Neural crest cell (in vitro differentiated cells): ENCODE data around the gene GCNT1. TPM values are rescaled to one million over a fixed set of nuclear protein-coding genes. Genes with fewer than 3 reads are reported as not detected.
"Not testable (repeated sequence)": the region's sequence is repeated elsewhere in the genome, so short reads cannot be mapped to it uniquely, and the experiment has no call there.

ENCODE experiments used
- DNase-seq: peaks from one replicate; pipeline ENCODE4 v3.0.0; 2021; ENCODE audit warnings: low read depth, mixed read lengths, low spot score
- H3K27ac Mint-ChIP-seq: one replicate; pipeline ENCODE4 v1.8.0; 2021; ENCODE audit warnings: mild to moderate bottlenecking, mixed read lengths; ENCODE audit not compliant: unreplicated experiment
- H3K27me3 Mint-ChIP-seq: 2 replicates; pipeline ENCODE4 v1.8.0; 2021; ENCODE audit warnings: low read depth, mild to moderate bottlenecking, mixed read lengths
- H3K36me3 Mint-ChIP-seq: 2 replicates; pipeline ENCODE4 v1.8.0; 2021; ENCODE audit warnings: low read depth, mild to moderate bottlenecking, mixed read lengths
- H3K4me1 Mint-ChIP-seq: 2 replicates; pipeline ENCODE4 v1.8.0; 2021; ENCODE audit warnings: mixed read lengths
- H3K4me3 Mint-ChIP-seq: one replicate; pipeline ENCODE4 v1.8.0; 2021; ENCODE audit warnings: mild to moderate bottlenecking, mixed read lengths
- H3K9me3 Mint-ChIP-seq: 2 replicates; pipeline ENCODE4 v1.8.0; 2021; ENCODE audit warnings: mixed read lengths
- CTCF ChIP-seq: fragments of 200-600 bp; sonication (generic); conservative IDR thresholded peaks from 2 replicates; pipeline ENCODE4 v1.5.0; 2021; ENCODE audit warnings: antibody characterized with exemption, mild to moderate bottlenecking
- total RNA-seq: library from RNA; stranded (reverse); gene quantifications from 2 replicates; pipeline ENCODE4 v1.2.1, GENCODE V29; 2021

Gene GCNT1
- total RNA-seq, 1 donor from 2014 or later: 1.6 TPM

GRCh38 chr9:76486151-76486550 is 27.2 kb downstream of the GCNT1 start:
- Mint-ChIP-seq H3K27ac (no peak overlapping the region), H3K9me3 (peaks cover 2% of the 10 kb centered on the region), H3K36me3 (peaks cover 3% of the 10 kb centered on the region), H3K27me3 (no peaks in the 10 kb centered on the region), H3K4me1 (no peaks in the 10 kb centered on the region), H3K4me3 (no peak overlapping the region)
- TF ChIP-seq CTCF: no peak
- no peak for DNase-seq

- Mint-ChIP-seq H3K4me3 (no peak overlapping the region), H3K9me3 (peaks cover 5% of the 10 kb centered on the region)
These were observed 31.4 kb downstream of the GCNT1 start for GRCh38 chr9:76490249-76490990.

GRCh38 chr9:76491056-76491455 is 32.1 kb downstream of the GCNT1 start:
- H3K36me3 Mint-ChIP-seq, H3K4me1 Mint-ChIP-seq, H3K27ac Mint-ChIP-seq, H3K9me3 Mint-ChIP-seq, H3K27me3 Mint-ChIP-seq, H3K4me3 Mint-ChIP-seq, DNase-seq: not testable (repeated sequence)

More at GRCh38 chr9:76490249-76490990, 31.4 kb downstream of the GCNT1 start:
- Mint-ChIP-seq H3K4me1 (no peaks in the 10 kb centered on the region), H3K27me3 (no peaks in the 10 kb centered on the region), H3K36me3 (peaks cover 3% of the 10 kb centered on the region), H3K27ac (no peak overlapping the region)
- DNase-seq: no peak
- no peak for TF ChIP-seq CTCF

- H3K36me3 Mint-ChIP-seq, H3K27ac Mint-ChIP-seq, H3K9me3 Mint-ChIP-seq, H3K4me1 Mint-ChIP-seq, DNase-seq, H3K27me3 Mint-ChIP-seq, H3K4me3 Mint-ChIP-seq: not testable (repeated sequence)
These were observed 34.5 kb downstream of the GCNT1 start for GRCh38 chr9:76493496-76493895.

- Mint-ChIP-seq H3K27me3 (no peaks in the 10 kb centered on the region), H3K9me3 (no peaks in the 10 kb centered on the region), H3K36me3 (no peaks in the 10 kb centered on the region), H3K4me1 (no peaks in the 10 kb centered on the region), H3K4me3 (no peak overlapping the region), H3K27ac (peak overlapping the region; percentile 5)
- DNase-seq: no peak
- no peak for TF ChIP-seq CTCF
These were observed 41.1 kb downstream of the GCNT1 start for GRCh38 chr9:76500061-76500460.

GRCh38 chr9:76502746-76503145 is 43.8 kb downstream of the GCNT1 start:
- H3K36me3 Mint-ChIP-seq: no peaks in the 10 kb centered on the region
- no peaks in the 10 kb centered on the region for H3K9me3 Mint-ChIP-seq
- TF ChIP-seq CTCF: no peak
- H3K4me3 Mint-ChIP-seq: no peak overlapping the region
- no peak overlapping the region for H3K27ac Mint-ChIP-seq
- no peaks in the 10 kb centered on the region for H3K27me3 Mint-ChIP-seq
- H3K4me1 Mint-ChIP-seq: no peaks in the 10 kb centered on the region
- no peak for DNase-seq
